GM12878 (cell line): ENCODE results near the gene MAD2L1. TPM values are rescaled to one million over a fixed set of nuclear protein-coding genes. Genes with fewer than 3 reads are reported as not detected.

ENCODE experiments used
- BACH1 ChIP-seq: fragments of 450-650 bp; IDR thresholded peaks from 2 replicates; pipeline ENCODE4 v1.6.1; 2017; ENCODE audit warnings: mild to moderate bottlenecking, borderline replicate concordance
- BMI1 ChIP-seq: fragments of 450-650 bp; IDR thresholded peaks from 2 replicates; pipeline ENCODE4 v1.6.1; 2016; ENCODE audit warnings: mild to moderate bottlenecking, moderate library complexity, borderline replicate concordance
- CTCF ChIP-seq, 3 experiments: IDR thresholded peaks in 2 of 3; conservative IDR thresholded peaks in 1 of 3; 2 replicates each; pipeline ENCODE4 v1.5.1; 2011; ENCODE audit warnings: low read depth in 3 of 3, low read length in 3 of 3, mild to moderate bottlenecking in 3 of 3, control low read depth in 2 of 3, moderate library complexity in 2 of 3, inconsistent platforms in 1 of 3, mixed read lengths in 1 of 3; ENCODE audit not compliant: control insufficient read depth in 2 of 3, insufficient read depth in 1 of 3; ENCODE audit errors: extremely low read depth in 1 of 3
- ESRRA ChIP-seq: IDR thresholded peaks from 2 replicates; pipeline ENCODE4 v1.6.1; 2012; ENCODE audit warnings: mild to moderate bottlenecking, low read length, improper control_type of control experiment
- HDGF ChIP-seq: fragments of 450-650 bp; IDR thresholded peaks from 2 replicates; pipeline ENCODE4 v1.6.1; 2016; ENCODE audit warnings: antibody characterized with exemption
- MEF2B ChIP-seq: fragments of 450-650 bp; IDR thresholded peaks from 2 replicates; pipeline ENCODE4 v1.6.1; 2018; ENCODE audit warnings: mild to moderate bottlenecking, moderate library complexity; ENCODE audit not compliant: partially characterized antibody, poor library complexity, severe bottlenecking
- MLLT1 ChIP-seq: fragments of 450-650 bp; IDR thresholded peaks from 2 replicates; pipeline ENCODE4 v1.6.1; 2016; ENCODE audit warnings: mild to moderate bottlenecking
- MTA3 ChIP-seq: IDR thresholded peaks from 2 replicates; pipeline ENCODE4 v1.6.1; 2012; ENCODE audit warnings: low read length, inconsistent platforms, borderline replicate concordance
- PRDM15 ChIP-seq: fragments of 450-650 bp; formaldehyde crosslinking; IDR thresholded peaks from 2 replicates; pipeline ENCODE4 v1.4.0; 2020; ENCODE audit warnings: mild to moderate bottlenecking, moderate library complexity
- RELB ChIP-seq: fragments of 450-650 bp; IDR thresholded peaks from 2 replicates; pipeline ENCODE4 v1.6.1; 2017; ENCODE audit warnings: low read depth, mild to moderate bottlenecking, moderate library complexity
- SIN3A ChIP-seq: IDR thresholded peaks from 2 replicates; pipeline ENCODE4 v1.6.1; 2012; ENCODE audit warnings: low read depth, low read length, improper control_type of control experiment
- ZBTB33 ChIP-seq: fragments of 450-650 bp; IDR thresholded peaks from 2 replicates; pipeline ENCODE4 v1.6.1; 2017; ENCODE audit warnings: mild to moderate bottlenecking
- ZNF622 ChIP-seq: fragments of 450-650 bp; IDR thresholded peaks from 2 replicates; pipeline ENCODE4 v1.6.1; 2017; ENCODE audit warnings: mild to moderate bottlenecking, inconsistent platforms
- polyA plus RNA-seq, 11 experiments: library from polyadenylated mRNA; depleted of rRNA in 4 of 11; unstranded in 6 of 11; stranded (reverse) in 5 of 11; fragments of >200 nt; fragmentation: Nextera tagmentation in 4 of 11; fragmentation: Illumina TruSeq in 1 of 11; extraction: Ambion mirVana in 4 of 11; extraction: Trizol in 1 of 11; gene quantifications; 1 replicate in 1 of 11; 2 replicates in 10 of 11; pipeline versions ENCODE4 v1.2.1 to v1.2.3, GENCODE V29; 2011 to 2016; ENCODE audit warnings: inconsistent platforms in 2 of 11, missing spikeins in 2 of 11, low read depth in 1 of 11
- total RNA-seq, 4 experiments: library from RNA; depleted of rRNA in 3 of 4; stranded (reverse); fragments of >200 nt in 3 of 4; fragmentation: Illumina TruSeq in 1 of 4; extraction: Trizol in 1 of 4; gene quantifications; 2 replicates each; pipeline versions ENCODE4 v1.2.1 to v1.2.3, GENCODE V29; 2013 to 2021

The MAD2L1 gene
- total and polyA plus RNA-seq, 10 of the 15 experiments (the other 5 are each of a cell fraction or from before 2014, with no cell fraction given), result 58.1 to 407 (median 110) TPM

GRCh38 chr4:120066517-120067340 is at the start of gene MAD2L1 (continued):
- TF ChIP-seq MLLT1 (peak; percentile 27; the same call in 1 of the 2 replicates), ZBTB33 (no peak), ESRRA (0 out of 2 replicates have a peak, but pooled peaks have one; percentile 49), MEF2B (no peak), PRDM15 (CRISPR knock-in tag) (no peak), HDGF (no peak), BACH1 (peak; percentile 17; the same call in 1 of the 2 replicates), CTCF (IDR thresholded peaks at IDR 0.05 in 2 of 3, conservative IDR thresholded peaks at IDR 0.05 in 1 of 3; ENCODE audit: control insufficient read depth in 2 of 3, extremely low read depth in 1 of 3, insufficient read depth in 1 of 3, low read depth in 3 of 3, low read length in 3 of 3) (no peak), ZNF622 (no peak), MTA3 (no peak; the same call in 1 of the 2 replicates), BMI1 (no peak), RELB (peak; percentile 54; the same call in 1 of the 2 replicates), SIN3A (peak; percentile 100)
